GM18499 (cell line): ENCODE results near the gene TRAK1.

Experiments used
- ATAC-seq: cut with Tn5 transposase; IDR thresholded peaks from one replicate; pipeline ENCODE4 v1.9.1; 2021; ENCODE audit warnings: moderate number of reproducible peaks; ENCODE audit not compliant: insufficient read depth, unreplicated experiment

Gene TRAK1

GRCh38 chr3:42149975-42150374 lies 58.8 kb downstream of the TRAK1 start:
- ATAC-seq, result no peak

- ATAC-seq, result no peak
Measured at GRCh38 chr3:42151596-42152168, 60.5 kb downstream of the TRAK1 start.

- no peak for ATAC-seq
Measured at GRCh38 chr3:42152193-42152592, 61.0 kb downstream of the TRAK1 start.

- no peak for ATAC-seq
Measured at GRCh38 chr3:42153039-42153438, 61.9 kb downstream of the TRAK1 start.

- no peak for ATAC-seq
Measured at GRCh38 chr3:42157540-42158538, 66.7 kb downstream of the TRAK1 start.

GRCh38 chr3:42159147-42159546 lies 68.0 kb downstream of the TRAK1 start:
- no peak for ATAC-seq

GRCh38 chr3:42159706-42160472 lies 68.7 kb downstream of the TRAK1 start:
- peak; percentile 58 for ATAC-seq

GRCh38 chr3:42161050-42161935 lies 70.1 kb downstream of the TRAK1 start:
- no peak for ATAC-seq

- no peak for ATAC-seq
Measured at GRCh38 chr3:42162462-42162861, 71.3 kb downstream of the TRAK1 start.

GRCh38 chr3:42163622-42164244 lies 72.6 kb downstream of the TRAK1 start:
- no peak for ATAC-seq

- no peak for ATAC-seq
Measured at GRCh38 chr3:42164656-42165055, 73.5 kb downstream of the TRAK1 start.

- no peak for ATAC-seq
Measured at GRCh38 chr3:42165211-42165610, 74.1 kb downstream of the TRAK1 start.

GRCh38 chr3:42166214-42166613 lies 75.1 kb downstream of the TRAK1 start:
- no peak for ATAC-seq

GRCh38 chr3:42166662-42167300 lies 75.6 kb downstream of the TRAK1 start:
- ATAC-seq, result no peak

GRCh38 chr3:42169579-42170120 lies 78.5 kb downstream of the TRAK1 start:
- no peak for ATAC-seq

- no peak for ATAC-seq
Measured at GRCh38 chr3:42172047-42172654, 81.0 kb downstream of the TRAK1 start.

GRCh38 chr3:42173307-42173706 lies 82.2 kb downstream of the TRAK1 start:
- no peak for ATAC-seq

- no peak for ATAC-seq
Measured at GRCh38 chr3:42174679-42175385, 83.7 kb downstream of the TRAK1 start.
